ENCODE measurements around the gene OAS2. TPM values are rescaled to one million over a fixed set of nuclear protein-coding genes. Genes with fewer than 3 reads are reported as not detected.

The OAS2 gene
- total and polyA plus RNA-seq, 9 of the 15 experiments (the other 6 are each of a cell fraction or from before 2014, with no cell fraction given), result 0.13 to 0.85 TPM; not detected in 7

GRCh38 chr12:112967306-112967705 lies 11.0 kb upstream of the OAS2 start:
- FAIRE-seq (no peak), ATAC-seq (no peak), DNase-seq (ENCODE audit: extremely low read depth in 1 of 4, low spot score in 3 of 4) (no peak)
- 3% methylated on average over 9 of the region's 9 CpGs for WGBS (ENCODE audit: insufficient coverage, low coverage, missing lambda C conversion rate)
- CTCF ChIA-PET (ENCODE audit: low intra/inter-chr PET ratio), result no interaction called here
- peaks cover 0 to 30% of the 10 kb centered on the region in 2 experiments; a peak in 2 of 5 replicates for H3K27me3 ChIP-seq (ENCODE audit: control insufficient read depth in 2 of 2, insufficient read depth in 2 of 2, low read length in 2 of 2)
- BruUV-seq (replicated peaks), result no TSS peak
- no peak overlapping the region for H3K9ac ChIP-seq (ENCODE audit: insufficient read depth in 1 of 2, low read depth in 2 of 2, low read length in 2 of 2)
- no peak overlapping the region for H3K27ac ChIP-seq (ENCODE audit: extremely low read depth, low read depth, low read length)
- in situ Hi-C loops (cut with MboI), result no loop called here
- no peaks in the 10 kb centered on the region for H3K36me3 ChIP-seq (ENCODE audit: control insufficient read depth, insufficient read depth, low read length)
- POLR2A ChIA-PET, result interaction anchor here (0.6 kb wide), 1 partner anchor 58 kb away, joined by 3 read pairs; no protein-coding TSS in a partner anchor
- intact Hi-C loops (cut with micrococcal nuclease), result no loop called here
- H3K9me1 ChIP-seq (ENCODE audit: control insufficient read depth, insufficient read depth, low read length), result no peaks in the 10 kb centered on the region
- H4K20me1 ChIP-seq (replicated peaks; ENCODE audit: control insufficient read depth, insufficient read depth, low read length), result no peaks in the 10 kb centered on the region
- no peak overlapping the region for H3K4me2 ChIP-seq (ENCODE audit: insufficient read depth, low read length)
- H3K4me3 ChIP-seq, result no peak overlapping the region
- no peaks in the 10 kb centered on the region for H3K79me2 ChIP-seq (ENCODE audit: control insufficient read depth, insufficient read depth, low read length)
- H2AFZ ChIP-seq (ENCODE audit: low read depth, low read length), result no peak overlapping the region
- no peaks in the 10 kb centered on the region for H3K9me3 ChIP-seq (replicated peaks; ENCODE audit: control insufficient read depth, insufficient read depth, low read depth, low read length)
- no peaks in the 10 kb centered on the region for H3K4me1 ChIP-seq (replicated peaks in 1 of 2; ENCODE audit: control insufficient read depth in 2 of 2, insufficient read depth in 2 of 2, low read length in 2 of 2)
- TF ChIP-seq NR2C1 (IDR thresholded peaks at IDR 0.05) (no peak), NR2C1 (tag; IDR thresholded peaks at IDR 0.05) (no peak), ZNF121 (CRISPR knock-in tag; conservative IDR thresholded peaks at IDR 0.05) (no peak), VEZF1 (CRISPR knock-in tag; IDR thresholded peaks at IDR 0.05) (no peak), ETV5 (CRISPR knock-in tag; IDR thresholded peaks at IDR 0.05; ENCODE audit: low read depth) (no peak), POLR2G (IDR thresholded peaks at IDR 0.05; ENCODE audit: low read depth, low read length) (no peak), ZC3H8 (IDR thresholded peaks at IDR 0.05) (no peak), ERF (CRISPR knock-in tag; IDR thresholded peaks at IDR 0.05) (no peak), RBM14 (IDR thresholded peaks at IDR 0.05; ENCODE audit: borderline replicate concordance, insufficient read depth, low read depth, low read length) (no peak), CREB5 (CRISPR knock-in tag; IDR thresholded peaks at IDR 0.05) (no peak), JUN (IDR thresholded peaks at IDR 0.05; ENCODE audit: borderline replicate concordance, low read depth, low read length) (no peak), JUN (CRISPR knock-in tag; IDR thresholded peaks at IDR 0.05; ENCODE audit: borderline replicate concordance) (no peak), HBP1 (CRISPR knock-in tag; IDR thresholded peaks at IDR 0.05) (no peak), KLF10 (CRISPR knock-in tag; IDR thresholded peaks at IDR 0.05) (no peak), SP1 (CRISPR knock-in tag; IDR thresholded peaks at IDR 0.05) (no peak), IRF1 (CRISPR knock-in tag; IDR thresholded peaks at IDR 0.05; ENCODE audit: borderline replicate concordance) (no peak), CHD1 (IDR thresholded peaks at IDR 0.05; ENCODE audit: low read length) (no peak), RCOR1 (IDR thresholded peaks at IDR 0.05; ENCODE audit: borderline replicate concordance in 1 of 2, low read depth in 2 of 2, low read length in 2 of 2) (no peak), SMARCA4 (IDR thresholded peaks at IDR 0.05) (no peak), SMARCA5 (IDR thresholded peaks at IDR 0.05) (no peak), RBM17 (IDR thresholded peaks at IDR 0.05; ENCODE audit: borderline replicate concordance, low read depth, low read length) (no peak)
